GM18861 (cell line): ENCODE data around the gene SAMMSON.

Experiments
- ATAC-seq: cut with Tn5 transposase; IDR thresholded peaks from one replicate; pipeline ENCODE4 v1.9.1; 2021; ENCODE audit not compliant: unreplicated experiment

Gene SAMMSON

GRCh38 chr3:70010346-70010745, 10.8 kb downstream of the SAMMSON start:
- ATAC-seq: no peak

DNA sequence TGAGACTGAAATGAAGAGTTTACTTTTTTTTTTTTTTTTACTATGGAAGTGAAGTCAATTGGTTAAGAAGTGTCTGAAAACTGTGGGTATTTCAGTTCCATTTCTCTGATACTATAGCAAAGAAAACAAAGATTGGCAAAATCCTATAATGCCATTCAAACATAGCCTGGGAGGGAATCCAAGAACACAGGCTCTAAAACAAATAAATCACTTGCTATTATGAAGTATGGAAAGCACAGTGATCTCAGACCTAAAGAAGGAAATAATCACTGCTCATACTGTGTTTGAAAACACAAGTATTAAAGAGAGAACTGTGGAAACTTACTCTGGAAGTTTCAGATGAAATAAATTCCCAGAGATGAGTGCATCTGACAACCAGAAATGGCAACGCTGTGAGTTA, 12.0 kb downstream of the SAMMSON start:
- ATAC-seq: no peak

DNA sequence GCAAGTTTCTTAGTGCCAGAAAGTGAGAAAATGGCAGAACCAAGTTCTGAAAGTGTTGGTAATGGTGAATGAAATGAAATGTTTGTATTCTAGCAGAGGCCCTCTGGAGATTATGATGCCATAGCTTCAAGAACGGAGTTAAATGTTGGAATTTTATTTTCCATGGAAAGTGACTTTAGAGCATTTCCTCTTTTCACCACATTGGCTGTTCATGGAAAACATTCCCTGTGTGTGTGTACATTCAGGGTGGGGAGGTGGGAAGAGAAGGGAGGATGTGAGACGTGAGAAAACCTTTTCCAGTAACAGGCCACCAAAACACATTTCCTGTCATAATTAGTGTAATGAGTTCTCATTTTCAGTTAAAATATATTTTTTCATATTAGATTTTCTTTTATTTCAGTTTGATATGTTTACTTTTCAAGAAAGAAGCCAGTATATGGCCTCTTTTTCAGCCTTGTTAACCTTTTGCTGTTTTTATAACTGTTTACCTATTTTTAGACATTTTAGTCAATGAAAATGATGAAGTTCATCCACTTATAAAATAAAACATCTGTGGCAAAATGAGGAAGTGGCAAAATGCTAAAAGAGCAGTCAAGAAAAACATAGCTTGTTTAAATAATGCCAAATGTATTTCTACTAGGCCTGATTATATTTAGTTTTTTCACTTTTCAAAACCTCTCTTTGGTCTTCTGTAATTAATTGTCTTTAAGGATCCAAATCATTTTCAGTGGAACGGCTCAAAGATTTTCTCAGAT, 21.6 kb downstream of the SAMMSON start:
- ATAC-seq: no peak

GRCh38 chr3:70028361-70028760, 28.8 kb downstream of the SAMMSON start:
- no peak for ATAC-seq

GRCh38 chr3:70038693-70039092, 39.2 kb downstream of the SAMMSON start:
- no peak for ATAC-seq

DNA sequence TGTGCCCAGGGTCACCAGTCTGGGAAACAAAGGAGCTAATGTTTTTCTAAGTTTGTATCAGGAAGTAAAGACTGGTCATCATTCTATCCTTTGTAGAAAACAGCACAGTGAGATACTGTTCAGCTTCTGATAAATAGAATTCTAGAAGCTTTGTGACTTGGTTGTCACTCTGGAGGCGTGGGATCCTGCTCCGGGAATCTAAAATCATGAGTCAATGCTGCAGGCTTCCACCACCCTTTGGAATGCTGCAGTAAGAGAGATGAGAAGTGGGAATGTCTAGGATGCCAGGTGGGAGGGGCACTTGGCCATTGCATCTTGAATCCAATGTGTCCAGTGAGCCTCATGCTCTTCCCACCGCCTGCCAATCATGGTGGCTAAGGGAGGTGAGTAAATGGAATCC, 40.9 kb downstream of the SAMMSON start:
- ATAC-seq: no peak

DNA sequence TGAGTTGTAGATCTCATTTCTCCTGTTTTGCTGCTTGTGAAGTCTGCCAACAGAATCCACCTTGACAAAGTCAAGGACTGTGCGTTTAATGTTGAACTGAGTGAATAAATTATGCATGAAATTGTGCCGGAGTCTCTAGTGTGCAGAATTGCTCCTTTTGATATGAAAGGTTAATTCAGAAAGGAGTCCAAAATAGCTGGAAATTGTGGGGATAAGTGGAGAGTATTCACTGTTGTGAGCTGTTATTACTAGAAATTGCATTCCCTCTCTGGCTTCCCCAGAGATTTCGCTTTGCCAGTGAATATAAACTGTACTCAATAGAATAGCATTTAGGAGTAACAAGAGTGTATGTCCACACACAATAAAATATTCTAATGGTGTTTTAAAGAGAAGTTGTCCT, 43.1 kb downstream of the SAMMSON start:
- no peak for ATAC-seq

GRCh38 chr3:70049761-70050160, 50.2 kb downstream of the SAMMSON start:
- no peak for ATAC-seq

DNA sequence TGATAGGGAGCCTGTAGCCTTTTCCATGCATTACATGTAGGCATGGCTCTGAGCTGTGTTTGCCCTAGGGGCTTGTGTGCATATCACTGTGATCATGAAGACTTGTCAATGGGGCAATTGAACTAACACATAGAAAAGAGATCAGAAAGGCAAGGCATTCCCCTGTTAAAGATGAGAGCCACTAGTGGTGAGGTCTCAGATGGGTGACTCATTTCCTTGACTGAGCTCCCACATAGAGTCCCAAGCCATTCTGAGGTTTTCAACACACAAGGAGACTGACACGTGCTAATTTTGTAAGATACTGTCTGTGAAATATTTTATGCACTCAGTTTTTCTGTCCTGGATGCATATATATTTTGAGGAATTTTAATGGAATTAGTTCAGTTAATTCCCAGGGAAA, 53.8 kb downstream of the SAMMSON start:
- ATAC-seq: no peak

DNA sequence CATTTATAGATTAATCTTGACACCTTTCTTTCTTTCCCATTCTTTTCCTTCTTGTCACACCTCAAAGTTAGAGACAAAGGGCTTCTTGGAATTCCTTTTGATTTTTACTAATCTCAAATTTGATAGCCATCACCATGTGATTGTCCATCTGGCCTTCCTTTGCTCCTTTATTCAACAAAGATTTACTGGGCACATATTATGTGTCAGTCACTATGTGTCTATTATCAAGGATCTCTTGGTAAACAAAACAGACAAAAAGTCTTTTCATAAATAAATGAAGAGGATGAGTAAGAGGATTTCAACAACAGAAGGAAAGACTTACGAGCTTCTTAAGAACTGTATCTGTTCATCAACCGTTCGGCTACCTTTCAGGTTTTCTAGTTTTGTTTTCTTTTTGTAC, 56.5 kb downstream of the SAMMSON start:
- ATAC-seq: no peak

DNA sequence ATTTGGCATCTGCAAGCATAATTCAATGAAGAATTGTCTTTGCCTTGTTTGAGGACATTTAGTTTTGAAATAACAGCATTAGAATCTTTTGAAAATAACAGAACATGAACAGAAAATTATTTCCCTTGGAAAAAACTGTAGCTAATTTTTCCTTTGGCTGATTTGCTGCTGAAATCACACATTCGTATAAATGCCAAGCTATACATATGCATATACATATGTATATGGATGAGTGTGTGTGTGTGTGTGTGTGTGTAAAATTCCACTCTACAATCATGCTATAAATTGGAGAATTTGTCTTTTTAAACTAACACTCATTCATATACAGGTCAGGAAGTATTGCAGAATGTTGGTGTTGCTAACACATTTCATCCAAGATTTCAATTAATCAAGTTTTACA, 57.9 kb downstream of the SAMMSON start:
- no peak for ATAC-seq

- ATAC-seq: no peak
These were observed 61.6 kb downstream of the SAMMSON start for GRCh38 chr3:70061096-70061495.

- ATAC-seq: peak; percentile 66
These were observed 64.8 kb downstream of the SAMMSON start for GRCh38 chr3:70064194-70064779.

GRCh38 chr3:70065696-70066253, 66.2 kb downstream of the SAMMSON start:
- no peak for ATAC-seq

DNA sequence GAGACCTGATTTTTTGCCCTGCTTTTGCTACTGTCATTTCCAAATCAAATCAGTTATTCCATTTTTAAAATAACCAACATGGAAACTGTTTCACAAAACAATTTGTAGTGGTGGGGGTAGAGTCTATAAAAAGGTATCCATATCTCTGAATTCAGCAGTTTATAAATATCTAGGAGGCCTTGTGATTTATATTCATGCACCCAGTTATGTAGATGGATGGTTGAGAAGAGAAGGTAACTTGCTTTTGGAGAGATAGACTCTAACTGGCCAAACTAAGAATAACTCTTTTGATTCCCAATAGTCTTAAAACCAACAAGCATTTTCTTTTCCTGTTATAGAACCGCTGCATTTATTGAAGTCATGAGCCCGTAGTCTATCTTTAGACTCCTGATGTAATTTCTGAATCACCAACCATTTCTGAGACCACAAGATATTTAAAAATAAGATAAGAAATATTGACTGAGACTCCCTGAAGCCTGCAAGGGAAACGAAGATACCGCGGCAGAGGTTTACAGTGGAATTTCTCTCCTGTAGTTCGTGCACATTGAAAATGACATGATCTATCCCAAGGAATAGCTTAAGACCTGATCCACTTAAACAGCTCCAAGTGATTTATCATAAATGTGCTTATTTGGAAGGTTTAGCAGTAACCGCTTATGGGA, 68.5 kb downstream of the SAMMSON start:
- ATAC-seq: no peak

DNA sequence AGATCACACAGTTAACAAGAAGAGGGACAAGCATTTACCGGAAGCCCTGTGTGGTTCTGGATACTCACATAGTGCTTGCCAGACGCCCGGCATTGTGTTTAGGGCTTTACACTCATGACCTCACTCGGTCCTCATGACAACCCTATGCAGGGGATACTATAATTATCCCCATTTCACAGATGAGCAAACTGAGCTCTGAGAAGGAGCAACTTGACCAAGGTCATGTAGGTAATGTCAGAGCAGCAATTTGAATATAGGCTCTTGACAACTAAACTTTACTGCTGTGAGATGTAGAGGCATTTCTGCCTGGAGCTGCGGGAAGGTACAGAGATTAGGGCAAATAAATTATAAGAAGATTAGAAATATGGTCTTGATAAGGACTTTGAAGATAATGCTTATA, 70.0 kb downstream of the SAMMSON start:
- no peak for ATAC-seq

- no peak for ATAC-seq
These were observed 71.6 kb downstream of the SAMMSON start for GRCh38 chr3:70071138-70071537.

GRCh38 chr3:70072180-70072579, 72.6 kb downstream of the SAMMSON start:
- no peak for ATAC-seq

DNA sequence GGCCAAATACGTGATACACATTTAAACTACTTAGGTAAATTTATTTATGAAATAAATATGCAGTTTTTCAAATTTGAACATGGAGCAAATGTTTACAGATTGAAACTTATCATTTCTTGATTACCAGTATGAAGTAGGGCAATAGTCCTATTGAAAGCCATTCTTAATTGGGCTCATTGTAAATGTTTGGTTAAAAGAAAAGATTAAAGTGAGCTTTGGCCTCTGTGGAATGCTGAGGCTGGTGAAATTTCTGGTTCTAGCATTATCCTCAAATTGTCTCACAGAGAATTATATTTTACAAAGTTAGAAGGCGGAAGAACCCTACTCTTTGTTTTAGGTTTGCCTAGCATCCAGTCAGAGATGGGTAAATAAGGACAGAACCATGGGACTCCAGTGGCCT, 73.2 kb downstream of the SAMMSON start:
- ATAC-seq: no peak

GRCh38 chr3:70075101-70075500, 75.6 kb downstream of the SAMMSON start:
- no peak for ATAC-seq

DNA sequence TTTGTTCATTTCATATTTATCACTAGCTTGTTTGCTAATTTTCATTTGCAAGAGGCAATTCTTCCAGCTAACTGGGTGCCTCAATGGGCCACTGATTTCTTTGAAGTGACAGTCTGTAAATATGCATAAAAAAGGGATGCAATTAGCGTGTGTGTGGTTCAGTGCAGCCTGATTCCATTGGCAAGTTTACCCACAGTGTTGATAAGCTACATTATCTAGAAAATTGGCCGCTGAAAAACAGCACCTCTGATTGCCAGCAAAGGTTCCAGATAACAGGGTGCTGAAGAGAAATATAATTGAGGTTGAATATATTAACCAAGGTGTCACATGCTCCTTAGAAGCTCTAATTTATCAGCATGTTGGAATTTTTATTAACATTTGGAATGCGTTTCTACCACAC, 76.9 kb downstream of the SAMMSON start:
- no peak for ATAC-seq

DNA sequence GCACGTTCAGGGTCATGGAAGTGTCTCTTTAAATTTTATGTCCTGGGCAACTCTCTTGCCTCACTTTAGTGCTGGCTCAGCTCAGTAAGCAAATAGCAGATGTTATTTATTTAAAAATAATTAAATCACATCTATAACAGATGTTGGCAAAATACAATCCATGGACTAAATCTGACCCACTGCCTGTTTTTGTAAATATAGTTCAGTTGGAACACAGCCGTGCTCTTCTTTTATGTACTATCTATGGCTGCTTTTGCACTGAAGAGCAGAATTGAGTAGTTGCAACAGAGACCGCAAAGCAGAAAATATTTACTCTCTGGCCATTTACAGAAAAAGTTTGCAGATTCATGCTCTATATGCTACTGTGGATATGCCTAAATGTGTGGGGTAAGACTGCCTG, 79.2 kb downstream of the SAMMSON start:
- no peak for ATAC-seq
